Ascending aorta (tissue), 2 donors: ENCODE data around the gene PTPRO. TPM values are rescaled to one million over a fixed set of nuclear protein-coding genes. Genes with fewer than 3 reads are reported as not detected.

ENCODE experiments used
- DNase-seq, 2 donors: peaks; one replicate each; pipeline ENCODE4 v3.0.0-alpha.2; 2019; ENCODE audit warnings: low spot score in 2 of 2
- H3K27ac ChIP-seq, 2 donors: fragments of 200-600 bp; sonication (generic); one replicate each; pipeline ENCODE4 v1.5.1; 2016 to 2017; ENCODE audit warnings: mild to moderate bottlenecking in 1 of 2
- H3K27me3 ChIP-seq: fragments of 200-600 bp; sonication (generic); one replicate; pipeline ENCODE4 v1.5.1; 2017
- H3K36me3 ChIP-seq, 2 donors: fragments of 200-600 bp; sonication (generic); one replicate each; pipeline ENCODE4 v1.5.1; 2016
- H3K4me1 ChIP-seq, 2 donors: fragments of 200-600 bp; sonication (generic); one replicate each; pipeline ENCODE4 v1.5.1; 2016 to 2017; ENCODE audit warnings: mild to moderate bottlenecking in 1 of 2
- H3K4me3 ChIP-seq, 2 donors: fragments of 200-600 bp; sonication (generic); one replicate each; pipeline ENCODE4 v1.5.1; 2016 to 2017; ENCODE audit warnings: mild to moderate bottlenecking in 1 of 2
- H3K9me3 ChIP-seq, 2 donors: fragments of 200-600 bp; sonication (generic); one replicate each; pipeline ENCODE4 v1.5.1; 2016
- CTCF ChIP-seq, 3 experiments: fragments of 200-600 bp in 2 of 3; fragments of 450-650 bp in 1 of 3; sonication (generic) in 2 of 3; IDR thresholded peaks; one replicate each; pipeline ENCODE4 v1.5.1; 2016 to 2019; ENCODE audit warnings: antibody characterized with exemption in 3 of 3, mild to moderate bottlenecking in 1 of 3, moderate library complexity in 1 of 3
- intact Hi-C: fragments of 100-400 bp; cut with DNase I; formaldehyde crosslinking; loops from one replicate; pipeline ENCODE4 v1.15.1; 2023
- total RNA-seq: library from RNA; depleted of rRNA; stranded (reverse); fragments of >200 nt; gene quantifications from one replicate; pipeline ENCODE4 v1.1.0, GENCODE V29; 2016

Gene PTPRO
- total RNA-seq, 1 donor from 2014 or later, result 0.11 TPM

GRCh38 chr12:15428632-15429031 lies 106.3 kb downstream of the PTPRO start:
- no peaks in the 10 kb centered on the region for H3K4me1 ChIP-seq
- no peaks in the 10 kb centered on the region for H3K36me3 ChIP-seq
- no peak for DNase-seq
- no peak overlapping the region for H3K27ac ChIP-seq
- no peaks in the 10 kb centered on the region for H3K27me3 ChIP-seq
- H3K9me3 ChIP-seq, result no peaks in the 10 kb centered on the region
- intact Hi-C loops, result no loop called here
- no peak overlapping the region for H3K4me3 ChIP-seq
- no peak for TF ChIP-seq CTCF (IDR thresholded peaks at IDR 0.05)

DNA sequence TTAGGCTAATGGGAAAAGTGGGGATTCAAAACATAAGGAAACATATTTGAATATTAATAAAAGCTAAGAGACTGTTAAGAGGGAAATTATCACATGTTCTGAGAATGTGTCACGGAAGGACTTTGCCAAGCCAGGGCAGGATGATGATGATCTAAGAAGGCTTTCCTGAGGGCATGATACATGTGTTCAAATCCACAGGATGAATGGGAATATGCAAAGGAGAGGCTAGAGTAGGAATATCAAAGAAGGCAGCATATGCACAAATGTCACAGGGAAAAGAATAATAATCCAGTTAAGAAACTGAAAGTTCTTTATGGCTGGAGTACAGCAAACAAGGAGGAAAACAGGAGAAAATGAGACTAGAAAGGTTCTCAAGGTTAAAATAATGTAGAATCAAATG lies 107.0 kb downstream of the PTPRO start:
- no peak for TF ChIP-seq CTCF (IDR thresholded peaks at IDR 0.05)
- no peaks in the 10 kb centered on the region for H3K9me3 ChIP-seq

DNA sequence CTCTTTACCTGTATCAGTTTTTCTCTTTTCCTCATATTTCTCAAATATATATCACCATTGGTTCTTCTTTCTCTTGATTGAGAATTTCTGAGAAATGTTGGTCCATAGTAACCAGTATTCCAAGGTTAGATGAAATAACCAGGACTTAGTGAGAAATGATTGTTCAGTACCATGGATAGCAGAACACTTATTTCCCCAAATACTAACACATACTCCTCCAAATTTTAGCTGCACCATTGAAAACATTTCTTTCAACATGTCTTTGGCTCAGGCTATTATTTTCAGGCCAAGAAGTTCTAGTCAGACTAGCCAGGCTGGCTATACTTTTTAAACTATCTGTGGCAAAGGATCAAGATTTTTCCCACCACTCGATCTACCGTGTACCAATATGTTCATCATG lies 113.3 kb downstream of the PTPRO start:
- no peaks in the 10 kb centered on the region for H3K27me3 ChIP-seq
- no peaks in the 10 kb centered on the region for H3K4me1 ChIP-seq
- H3K36me3 ChIP-seq, result no peaks in the 10 kb centered on the region
- H3K27ac ChIP-seq, result no peak overlapping the region
- no peak overlapping the region for H3K4me3 ChIP-seq
- DNase-seq, result no peak
- intact Hi-C loops, result no loop called here
- H3K9me3 ChIP-seq, result no peaks in the 10 kb centered on the region
- no peak for TF ChIP-seq CTCF (IDR thresholded peaks at IDR 0.05)

More for the DNA sequence above, 107.0 kb downstream of the PTPRO start:
- no peaks in the 10 kb centered on the region for H3K27me3 ChIP-seq
- no peak overlapping the region for H3K27ac ChIP-seq
- no peak for DNase-seq
- no peak overlapping the region for H3K4me3 ChIP-seq
- intact Hi-C loops, result no loop called here
- H3K4me1 ChIP-seq, result no peaks in the 10 kb centered on the region
- H3K36me3 ChIP-seq, result no peaks in the 10 kb centered on the region

GRCh38 chr12:15439459-15439858 lies 117.2 kb downstream of the PTPRO start:
- Histone ChIP-seq H3K4me1 (no peaks in the 10 kb centered on the region), H3K4me3 (no peak overlapping the region), H3K9me3 (no peaks in the 10 kb centered on the region), H3K27me3 (no peaks in the 10 kb centered on the region), H3K36me3 (no peaks in the 10 kb centered on the region), H3K27ac (no peak overlapping the region)
- DNase-seq, result no peak
- intact Hi-C loops, result no loop called here
- no peak for TF ChIP-seq CTCF (IDR thresholded peaks at IDR 0.05)

DNA sequence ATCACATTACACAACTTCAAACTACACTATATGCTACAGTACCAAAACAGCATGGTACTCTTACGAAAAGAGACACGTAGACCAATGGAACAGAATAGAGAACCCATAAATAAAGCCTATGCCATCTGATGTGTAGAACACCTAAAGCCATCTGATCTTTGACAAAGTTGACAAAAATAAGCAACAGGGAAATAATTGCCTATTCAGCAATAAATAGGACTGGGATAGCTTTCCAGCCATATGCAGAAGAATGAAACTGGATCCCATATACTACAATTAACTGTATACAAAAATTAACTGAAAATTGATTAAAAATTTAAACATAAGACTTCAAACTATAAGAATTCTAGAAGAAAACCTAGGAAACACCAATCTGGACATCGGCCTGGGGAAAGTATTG lies 120.7 kb downstream of the PTPRO start:
- no peak for DNase-seq
- no peak for TF ChIP-seq CTCF (IDR thresholded peaks at IDR 0.05)
- intact Hi-C loops, result no loop called here

GRCh38 chr12:15443611-15444010 lies 121.3 kb downstream of the PTPRO start:
- H3K36me3 ChIP-seq, result no peaks in the 10 kb centered on the region
- no peak for TF ChIP-seq CTCF (IDR thresholded peaks at IDR 0.05)
- intact Hi-C loops, result no loop called here
- no peaks in the 10 kb centered on the region for H3K9me3 ChIP-seq
- H3K27ac ChIP-seq, result no peak overlapping the region
- H3K4me1 ChIP-seq, result no peaks in the 10 kb centered on the region
- no peak for DNase-seq
- H3K27me3 ChIP-seq, result no peaks in the 10 kb centered on the region
- no peak overlapping the region for H3K4me3 ChIP-seq

More for the DNA sequence above, 120.7 kb downstream of the PTPRO start:
- no peak overlapping the region for H3K4me3 ChIP-seq
- H3K27ac ChIP-seq, result no peak overlapping the region
- no peaks in the 10 kb centered on the region for H3K9me3 ChIP-seq
- H3K36me3 ChIP-seq, result no peaks in the 10 kb centered on the region
- H3K27me3 ChIP-seq, result no peaks in the 10 kb centered on the region
- H3K4me1 ChIP-seq, result no peaks in the 10 kb centered on the region
